SK-N-MC (cell line): Measurements from ENCODE around the gene TSPAN12.

Experiments used
- DNase-seq: peaks from one replicate; pipeline ENCODE4 v3.0.0-alpha.2; 2011; ENCODE audit warnings: low read depth, low spot score
- H3K27ac ChIP-seq: fragments of 200-600 bp; sonication (generic); 2 replicates; pipeline ENCODE4 v1.5.1; 2016; ENCODE audit warnings: mixed run types
- H3K36me3 ChIP-seq: fragments of 200-600 bp; sonication (generic); 2 replicates; pipeline ENCODE4 v1.6.1; 2017; ENCODE audit warnings: antibody characterized with exemption, low read length, mixed read lengths; ENCODE audit not compliant: insufficient read depth
- H3K4me3 ChIP-seq: fragments of 200-600 bp; sonication (generic); 2 replicates; pipeline ENCODE4 v1.5.1; 2016
- H3K9ac ChIP-seq: fragments of 200-600 bp; sonication (generic); 2 replicates; pipeline ENCODE4 v1.8.0; 2017; ENCODE audit warnings: mixed run types, mixed read lengths; ENCODE audit not compliant: insufficient read length
- H3K9me3 ChIP-seq: fragments of 200-600 bp; sonication (generic); 2 replicates; pipeline ENCODE4 v1.6.1; 2017; ENCODE audit warnings: low read depth, mild to moderate bottlenecking, antibody characterized with exemption, low read length, moderate library complexity, mixed read lengths
- EZH2 ChIP-seq: fragments of 200-600 bp; sonication (generic); IDR thresholded peaks from one replicate; pipeline ENCODE4 v1.6.1; 2017; ENCODE audit warnings: antibody characterized with exemption
- FOXP2 ChIP-seq: optimal IDR thresholded peaks from 2 replicates; pipeline ENCODE3; 2011; ENCODE audit warnings: mild to moderate bottlenecking, moderate library complexity; ENCODE audit not compliant: insufficient read depth; ENCODE audit errors: extremely low read length, control extremely low read depth
- POLR2AphosphoS5 ChIP-seq: IDR thresholded peaks from 2 replicates; pipeline ENCODE4 v1.6.1; 2012; ENCODE audit warnings: mild to moderate bottlenecking, low read depth, low read length, borderline replicate concordance

Gene TSPAN12

GRCh38 chr7:120825576-120825975 lies 32.4 kb downstream of the TSPAN12 start:
- no peak for TF ChIP-seq POLR2AphosphoS5
- no peak for TF ChIP-seq FOXP2
- TF ChIP-seq EZH2 = no peak
- no peak for DNase-seq
- Histone ChIP-seq H3K36me3 (no peaks in the 10 kb centered on the region), H3K4me3 (no peak overlapping the region), H3K9ac (no peak overlapping the region), H3K9me3 (no peaks in the 10 kb centered on the region), H3K27ac (no peak overlapping the region)

DNA sequence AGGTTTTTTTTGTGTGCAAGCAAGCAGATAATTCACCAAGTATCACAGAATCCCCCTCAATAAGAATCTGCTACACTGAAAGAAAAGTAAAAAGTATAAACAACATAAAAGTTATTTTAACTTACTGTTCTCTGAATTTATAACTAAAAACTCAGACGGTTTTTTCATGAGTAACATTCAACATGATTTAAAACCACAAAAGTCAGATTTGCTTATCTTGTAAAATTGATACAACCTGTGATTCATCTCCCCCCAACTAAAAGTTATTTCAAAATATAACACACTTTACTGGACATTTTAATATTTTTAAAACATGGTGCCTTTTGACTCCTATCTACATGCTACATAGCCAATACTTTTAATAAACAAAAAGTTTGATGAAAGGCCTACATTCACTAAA lies 32.8 kb downstream of the TSPAN12 start:
- Histone ChIP-seq H3K9me3 (no peaks in the 10 kb centered on the region), H3K4me3 (no peak overlapping the region), H3K27ac (no peak overlapping the region), H3K9ac (no peak overlapping the region), H3K36me3 (no peaks in the 10 kb centered on the region)
- no peak for DNase-seq
- TF ChIP-seq EZH2 = no peak
- TF ChIP-seq POLR2AphosphoS5 = no peak
- TF ChIP-seq FOXP2 = no peak

GRCh38 chr7:120819861-120820260 lies 38.1 kb downstream of the TSPAN12 start:
- Histone ChIP-seq H3K9me3 (no peaks in the 10 kb centered on the region), H3K36me3 (no peaks in the 10 kb centered on the region), H3K9ac (no peak overlapping the region), H3K27ac (no peak overlapping the region), H3K4me3 (no peak overlapping the region)
- no peak for TF ChIP-seq EZH2
- TF ChIP-seq POLR2AphosphoS5 = no peak
- TF ChIP-seq FOXP2 = no peak
- DNase-seq = no peak

DNA sequence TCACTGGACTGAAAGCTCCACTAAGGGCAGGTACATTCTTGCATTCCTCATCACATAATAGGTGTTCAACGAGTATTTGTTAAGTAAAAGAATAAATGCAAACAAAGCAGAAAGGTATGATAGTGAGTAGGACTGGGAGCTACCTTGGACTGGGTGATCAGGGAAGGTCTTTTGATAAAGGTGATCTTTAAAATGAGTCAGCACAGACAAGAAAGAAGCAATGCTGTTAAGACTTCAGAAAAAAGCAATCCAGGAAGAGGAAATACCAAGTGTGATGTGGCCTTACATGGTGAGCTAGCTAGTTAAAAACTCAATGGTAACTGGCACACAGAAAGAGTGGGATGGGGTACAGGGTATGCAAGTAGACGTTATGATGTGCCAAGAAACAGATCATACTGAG lies 40.1 kb downstream of the TSPAN12 start:
- Histone ChIP-seq H3K9me3 (no peaks in the 10 kb centered on the region), H3K36me3 (no peaks in the 10 kb centered on the region), H3K4me3 (no peak overlapping the region), H3K27ac (no peak overlapping the region), H3K9ac (no peak overlapping the region)
- TF ChIP-seq FOXP2 (no peak), EZH2 (no peak), POLR2AphosphoS5 (no peak)
- DNase-seq = no peak

GRCh38 chr7:120814253-120814939 lies 43.5 kb downstream of the TSPAN12 start:
- H3K27ac ChIP-seq = no peak overlapping the region
- no peaks in the 10 kb centered on the region for H3K9me3 ChIP-seq

GRCh38 chr7:120813546-120814252 lies 44.2 kb downstream of the TSPAN12 start:
- no peak overlapping the region for H3K27ac ChIP-seq
- H3K4me3 ChIP-seq = no peak overlapping the region
- DNase-seq = no peak
- no peak overlapping the region for H3K9ac ChIP-seq
- H3K36me3 ChIP-seq = no peaks in the 10 kb centered on the region
- no peak for TF ChIP-seq POLR2AphosphoS5
- TF ChIP-seq EZH2 = no peak
- no peak for TF ChIP-seq FOXP2
- no peaks in the 10 kb centered on the region for H3K9me3 ChIP-seq

More at GRCh38 chr7:120814253-120814939, 43.5 kb downstream of the TSPAN12 start:
- no peaks in the 10 kb centered on the region for H3K36me3 ChIP-seq
- TF ChIP-seq FOXP2 = no peak
- no peak for TF ChIP-seq EZH2
- TF ChIP-seq POLR2AphosphoS5 = no peak
- no peak overlapping the region for H3K9ac ChIP-seq
- H3K4me3 ChIP-seq = no peak overlapping the region
- no peak for DNase-seq

GRCh38 chr7:120813089-120813488 lies 44.9 kb downstream of the TSPAN12 start:
- no peak for DNase-seq
- no peak overlapping the region for H3K27ac ChIP-seq
- no peak for TF ChIP-seq FOXP2
- TF ChIP-seq POLR2AphosphoS5 = no peak
- H3K36me3 ChIP-seq = no peaks in the 10 kb centered on the region
- H3K9ac ChIP-seq = no peak overlapping the region
- no peaks in the 10 kb centered on the region for H3K9me3 ChIP-seq
- H3K4me3 ChIP-seq = no peak overlapping the region

- Histone ChIP-seq H3K4me3 (no peak overlapping the region), H3K27ac (no peak overlapping the region), H3K36me3 (no peaks in the 10 kb centered on the region), H3K9me3 (no peaks in the 10 kb centered on the region), H3K9ac (no peak overlapping the region)
- TF ChIP-seq POLR2AphosphoS5 (no peak), FOXP2 (no peak), EZH2 (no peak)
- DNase-seq = no peak
These were observed 48.7 kb downstream of the TSPAN12 start for GRCh38 chr7:120809260-120809659.

DNA sequence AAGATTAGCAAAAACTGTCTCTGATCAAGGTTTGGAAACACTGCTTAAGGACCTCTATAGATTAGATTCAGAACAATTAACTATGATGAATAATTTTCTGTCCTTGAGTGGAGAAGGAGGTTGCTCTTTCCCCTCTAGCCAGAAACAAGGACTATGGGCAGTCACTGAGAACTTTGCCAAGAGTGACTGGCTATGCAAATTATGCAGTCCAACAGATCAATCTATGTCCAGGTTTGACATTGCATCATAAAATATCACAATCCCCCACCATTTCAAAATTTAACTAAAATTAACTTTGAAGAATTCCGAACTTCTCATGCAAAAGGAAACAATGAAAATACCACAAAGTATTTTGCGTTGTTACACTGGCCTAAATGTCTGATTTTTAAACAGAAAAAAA lies 50.6 kb downstream of the TSPAN12 start:
- H3K4me3 ChIP-seq = no peak overlapping the region
- TF ChIP-seq POLR2AphosphoS5 (no peak), FOXP2 (no peak), EZH2 (no peak)
- no peak overlapping the region for H3K9ac ChIP-seq
- no peaks in the 10 kb centered on the region for H3K36me3 ChIP-seq
- no peak overlapping the region for H3K27ac ChIP-seq
- H3K9me3 ChIP-seq = no peaks in the 10 kb centered on the region
- DNase-seq = no peak
